GM21367 (cell line): ENCODE measurements around the gene CLCA4.

Experiments
- ATAC-seq: cut with Tn5 transposase; IDR thresholded peaks from one replicate; pipeline ENCODE4 v1.9.1; 2021; ENCODE audit not compliant: unreplicated experiment

The CLCA4 gene

GRCh38 chr1:86523670-86524354 lies 23.1 kb upstream of the CLCA4 start:
- no peak for ATAC-seq

GRCh38 chr1:86527306-86527705 lies 19.6 kb upstream of the CLCA4 start:
- ATAC-seq: no peak

- ATAC-seq: no peak
These were observed 16.6 kb upstream of the CLCA4 start for GRCh38 chr1:86530211-86530845.

- ATAC-seq: no peak
These were observed 8.8 kb upstream of the CLCA4 start for GRCh38 chr1:86537928-86538695.

GRCh38 chr1:86538775-86539174 lies 8.1 kb upstream of the CLCA4 start:
- no peak for ATAC-seq

- ATAC-seq: no peak
These were observed 5.0 kb upstream of the CLCA4 start for GRCh38 chr1:86541859-86542258.

- no peak for ATAC-seq
These were observed 4.2 kb upstream of the CLCA4 start for GRCh38 chr1:86542631-86543030.

- no peak for ATAC-seq
These were observed 2.0 kb downstream of the CLCA4 start for GRCh38 chr1:86548839-86549238.

- no peak for ATAC-seq
These were observed 4.4 kb downstream of the CLCA4 start for GRCh38 chr1:86551305-86551704.

GRCh38 chr1:86552376-86552775 lies 5.5 kb downstream of the CLCA4 start:
- ATAC-seq: no peak

GRCh38 chr1:86557739-86558138 lies 10.9 kb downstream of the CLCA4 start:
- no peak for ATAC-seq

- no peak for ATAC-seq
These were observed 17.0 kb downstream of the CLCA4 start for GRCh38 chr1:86563849-86564248.

GRCh38 chr1:86567341-86567740 lies 20.5 kb downstream of the CLCA4 start:
- no peak for ATAC-seq

GRCh38 chr1:86567878-86568277 lies 21.0 kb downstream of the CLCA4 start:
- ATAC-seq: no peak

GRCh38 chr1:86573763-86574484 lies 27.0 kb downstream of the CLCA4 start:
- ATAC-seq: no peak

- ATAC-seq: no peak
These were observed 34.4 kb downstream of the CLCA4 start for GRCh38 chr1:86581231-86581630.

GRCh38 chr1:86582161-86582560 lies 35.3 kb downstream of the CLCA4 start:
- ATAC-seq: no peak

- ATAC-seq: no peak
These were observed 36.2 kb downstream of the CLCA4 start for GRCh38 chr1:86583032-86583431.

GRCh38 chr1:86583593-86583992 lies 36.7 kb downstream of the CLCA4 start:
- no peak for ATAC-seq

- no peak for ATAC-seq
These were observed 47.4 kb downstream of the CLCA4 start for GRCh38 chr1:86594284-86594770.

- no peak for ATAC-seq
These were observed 49.3 kb downstream of the CLCA4 start for GRCh38 chr1:86596224-86596623.
